GM23338 (cell line): ENCODE results near the gene TMEM229A.

Source experiments
- CREB1 ChIP-seq: fragments of 250-450 bp; sonication (Bioruptor Pico); IDR thresholded peaks from 2 replicates; pipeline ENCODE4 v1.5.0; 2020; ENCODE audit warnings: low read depth, mild to moderate bottlenecking, moderate library complexity
- EZH2 ChIP-seq: fragments of 200-600 bp; sonication (generic); IDR thresholded peaks from one replicate; pipeline ENCODE4 v1.8.0; 2017; ENCODE audit warnings: antibody characterized with exemption, mild to moderate bottlenecking, low read depth; ENCODE audit not compliant: unreplicated experiment
- EZH2phosphoT487 ChIP-seq: fragments of 200-600 bp; sonication (generic); IDR thresholded peaks from one replicate; pipeline ENCODE4 v1.8.1; 2018; ENCODE audit warnings: antibody characterized with exemption; ENCODE audit not compliant: unreplicated experiment
- JUNB ChIP-seq: IDR thresholded peaks from one replicate; pipeline ENCODE4 v1.6.1; 2016; ENCODE audit warnings: antibody characterized with exemption; ENCODE audit not compliant: unreplicated experiment
- NANOG ChIP-seq: IDR thresholded peaks from 2 replicates; pipeline ENCODE4 v1.6.1; 2016; ENCODE audit warnings: antibody characterized with exemption, borderline replicate concordance
- POLR2AphosphoS5 ChIP-seq: IDR thresholded peaks from 2 replicates; pipeline ENCODE4 v1.6.1; 2016; ENCODE audit warnings: antibody characterized with exemption, low read depth
- STAT1 ChIP-seq: IDR thresholded peaks from one replicate; pipeline ENCODE4 v1.6.1; 2016; ENCODE audit warnings: antibody characterized with exemption; ENCODE audit not compliant: unreplicated experiment
- ZNF114 ChIP-seq: fragments of 250-450 bp; sonication (Bioruptor Pico); IDR thresholded peaks from 2 replicates; pipeline ENCODE4 v1.5.0; 2020; ENCODE audit warnings: mild to moderate bottlenecking, moderate library complexity
- ZNF331 ChIP-seq: fragments of 250-450 bp; sonication (Bioruptor Pico); IDR thresholded peaks from 2 replicates; pipeline ENCODE4 v1.5.0; 2020; ENCODE audit warnings: low read depth, mild to moderate bottlenecking, moderate library complexity
- TF ChIP-seq, protein P1 (sequence below), 2 experiments: fragments of 200-600 bp in 1 of 2; sonication (generic) in 1 of 2; conservative IDR thresholded peaks; 2 replicates each; pipeline versions ENCODE4 v1.5.1 to v1.6.1; 2016 to 2017; ENCODE audit warnings: antibody characterized with exemption in 2 of 2, low read depth in 2 of 2, mild to moderate bottlenecking in 2 of 2, moderate library complexity in 1 of 2
- TF ChIP-seq, protein P2 (sequence below): IDR thresholded peaks from one replicate; pipeline ENCODE4 v1.6.1; 2018; ENCODE audit warnings: antibody characterized with exemption; ENCODE audit not compliant: unreplicated experiment
- TF ChIP-seq, protein P3 (sequence below): IDR thresholded peaks from 2 replicates; pipeline ENCODE4 v1.6.1; 2016; ENCODE audit warnings: antibody characterized with exemption
- TF ChIP-seq, protein P4 (sequence below): fragments of 250-450 bp; sonication (Bioruptor Pico); IDR thresholded peaks from 2 replicates; pipeline ENCODE4 v1.5.0; 2020; ENCODE audit warnings: mild to moderate bottlenecking, moderate library complexity

DNA sequence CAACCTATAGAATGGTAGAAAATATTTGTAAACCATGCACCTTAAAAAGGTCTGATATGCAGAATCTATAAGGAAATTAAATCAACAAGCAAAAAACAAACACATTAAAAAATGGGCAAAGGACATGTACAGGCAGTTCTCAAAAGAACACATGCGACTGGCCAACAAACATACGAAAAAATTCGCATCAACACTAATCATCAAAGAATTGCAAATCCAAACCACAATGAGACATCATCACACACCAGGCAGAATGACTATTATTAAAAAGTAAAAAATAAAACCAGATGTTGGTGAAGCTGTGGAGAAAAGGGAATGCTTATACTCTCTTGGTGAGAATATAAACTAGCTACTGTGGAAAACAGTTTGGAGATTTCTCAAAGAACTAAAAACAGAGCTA lies 33.2 kb downstream of the TMEM229A start:
- TF ChIP-seq POLR2AphosphoS5 = no peak
- TF ChIP-seq, protein P1, sequence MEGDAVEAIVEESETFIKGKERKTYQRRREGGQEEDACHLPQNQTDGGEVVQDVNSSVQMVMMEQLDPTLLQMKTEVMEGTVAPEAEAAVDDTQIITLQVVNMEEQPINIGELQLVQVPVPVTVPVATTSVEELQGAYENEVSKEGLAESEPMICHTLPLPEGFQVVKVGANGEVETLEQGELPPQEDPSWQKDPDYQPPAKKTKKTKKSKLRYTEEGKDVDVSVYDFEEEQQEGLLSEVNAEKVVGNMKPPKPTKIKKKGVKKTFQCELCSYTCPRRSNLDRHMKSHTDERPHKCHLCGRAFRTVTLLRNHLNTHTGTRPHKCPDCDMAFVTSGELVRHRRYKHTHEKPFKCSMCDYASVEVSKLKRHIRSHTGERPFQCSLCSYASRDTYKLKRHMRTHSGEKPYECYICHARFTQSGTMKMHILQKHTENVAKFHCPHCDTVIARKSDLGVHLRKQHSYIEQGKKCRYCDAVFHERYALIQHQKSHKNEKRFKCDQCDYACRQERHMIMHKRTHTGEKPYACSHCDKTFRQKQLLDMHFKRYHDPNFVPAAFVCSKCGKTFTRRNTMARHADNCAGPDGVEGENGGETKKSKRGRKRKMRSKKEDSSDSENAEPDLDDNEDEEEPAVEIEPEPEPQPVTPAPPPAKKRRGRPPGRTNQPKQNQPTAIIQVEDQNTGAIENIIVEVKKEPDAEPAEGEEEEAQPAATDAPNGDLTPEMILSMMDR (conservative IDR thresholded peaks at IDR 0.05; ENCODE audit: low read depth in 2 of 2) = no peak
- TF ChIP-seq ZNF331 (CRISPR knock-in tag) = no peak
- TF ChIP-seq, protein P2, sequence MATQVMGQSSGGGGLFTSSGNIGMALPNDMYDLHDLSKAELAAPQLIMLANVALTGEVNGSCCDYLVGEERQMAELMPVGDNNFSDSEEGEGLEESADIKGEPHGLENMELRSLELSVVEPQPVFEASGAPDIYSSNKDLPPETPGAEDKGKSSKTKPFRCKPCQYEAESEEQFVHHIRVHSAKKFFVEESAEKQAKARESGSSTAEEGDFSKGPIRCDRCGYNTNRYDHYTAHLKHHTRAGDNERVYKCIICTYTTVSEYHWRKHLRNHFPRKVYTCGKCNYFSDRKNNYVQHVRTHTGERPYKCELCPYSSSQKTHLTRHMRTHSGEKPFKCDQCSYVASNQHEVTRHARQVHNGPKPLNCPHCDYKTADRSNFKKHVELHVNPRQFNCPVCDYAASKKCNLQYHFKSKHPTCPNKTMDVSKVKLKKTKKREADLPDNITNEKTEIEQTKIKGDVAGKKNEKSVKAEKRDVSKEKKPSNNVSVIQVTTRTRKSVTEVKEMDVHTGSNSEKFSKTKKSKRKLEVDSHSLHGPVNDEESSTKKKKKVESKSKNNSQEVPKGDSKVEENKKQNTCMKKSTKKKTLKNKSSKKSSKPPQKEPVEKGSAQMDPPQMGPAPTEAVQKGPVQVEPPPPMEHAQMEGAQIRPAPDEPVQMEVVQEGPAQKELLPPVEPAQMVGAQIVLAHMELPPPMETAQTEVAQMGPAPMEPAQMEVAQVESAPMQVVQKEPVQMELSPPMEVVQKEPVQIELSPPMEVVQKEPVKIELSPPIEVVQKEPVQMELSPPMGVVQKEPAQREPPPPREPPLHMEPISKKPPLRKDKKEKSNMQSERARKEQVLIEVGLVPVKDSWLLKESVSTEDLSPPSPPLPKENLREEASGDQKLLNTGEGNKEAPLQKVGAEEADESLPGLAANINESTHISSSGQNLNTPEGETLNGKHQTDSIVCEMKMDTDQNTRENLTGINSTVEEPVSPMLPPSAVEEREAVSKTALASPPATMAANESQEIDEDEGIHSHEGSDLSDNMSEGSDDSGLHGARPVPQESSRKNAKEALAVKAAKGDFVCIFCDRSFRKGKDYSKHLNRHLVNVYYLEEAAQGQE = no peak
- TF ChIP-seq EZH2phosphoT487 = no peak
- no peak for TF ChIP-seq CREB1 (CRISPR knock-in tag)
- no peak for TF ChIP-seq EZH2
- no peak for TF ChIP-seq JUNB
- TF ChIP-seq, protein P3, sequence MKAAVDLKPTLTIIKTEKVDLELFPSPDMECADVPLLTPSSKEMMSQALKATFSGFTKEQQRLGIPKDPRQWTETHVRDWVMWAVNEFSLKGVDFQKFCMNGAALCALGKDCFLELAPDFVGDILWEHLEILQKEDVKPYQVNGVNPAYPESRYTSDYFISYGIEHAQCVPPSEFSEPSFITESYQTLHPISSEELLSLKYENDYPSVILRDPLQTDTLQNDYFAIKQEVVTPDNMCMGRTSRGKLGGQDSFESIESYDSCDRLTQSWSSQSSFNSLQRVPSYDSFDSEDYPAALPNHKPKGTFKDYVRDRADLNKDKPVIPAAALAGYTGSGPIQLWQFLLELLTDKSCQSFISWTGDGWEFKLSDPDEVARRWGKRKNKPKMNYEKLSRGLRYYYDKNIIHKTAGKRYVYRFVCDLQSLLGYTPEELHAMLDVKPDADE = no peak
- no peak for TF ChIP-seq NANOG
- TF ChIP-seq STAT1 = no peak
- TF ChIP-seq, protein P4, sequence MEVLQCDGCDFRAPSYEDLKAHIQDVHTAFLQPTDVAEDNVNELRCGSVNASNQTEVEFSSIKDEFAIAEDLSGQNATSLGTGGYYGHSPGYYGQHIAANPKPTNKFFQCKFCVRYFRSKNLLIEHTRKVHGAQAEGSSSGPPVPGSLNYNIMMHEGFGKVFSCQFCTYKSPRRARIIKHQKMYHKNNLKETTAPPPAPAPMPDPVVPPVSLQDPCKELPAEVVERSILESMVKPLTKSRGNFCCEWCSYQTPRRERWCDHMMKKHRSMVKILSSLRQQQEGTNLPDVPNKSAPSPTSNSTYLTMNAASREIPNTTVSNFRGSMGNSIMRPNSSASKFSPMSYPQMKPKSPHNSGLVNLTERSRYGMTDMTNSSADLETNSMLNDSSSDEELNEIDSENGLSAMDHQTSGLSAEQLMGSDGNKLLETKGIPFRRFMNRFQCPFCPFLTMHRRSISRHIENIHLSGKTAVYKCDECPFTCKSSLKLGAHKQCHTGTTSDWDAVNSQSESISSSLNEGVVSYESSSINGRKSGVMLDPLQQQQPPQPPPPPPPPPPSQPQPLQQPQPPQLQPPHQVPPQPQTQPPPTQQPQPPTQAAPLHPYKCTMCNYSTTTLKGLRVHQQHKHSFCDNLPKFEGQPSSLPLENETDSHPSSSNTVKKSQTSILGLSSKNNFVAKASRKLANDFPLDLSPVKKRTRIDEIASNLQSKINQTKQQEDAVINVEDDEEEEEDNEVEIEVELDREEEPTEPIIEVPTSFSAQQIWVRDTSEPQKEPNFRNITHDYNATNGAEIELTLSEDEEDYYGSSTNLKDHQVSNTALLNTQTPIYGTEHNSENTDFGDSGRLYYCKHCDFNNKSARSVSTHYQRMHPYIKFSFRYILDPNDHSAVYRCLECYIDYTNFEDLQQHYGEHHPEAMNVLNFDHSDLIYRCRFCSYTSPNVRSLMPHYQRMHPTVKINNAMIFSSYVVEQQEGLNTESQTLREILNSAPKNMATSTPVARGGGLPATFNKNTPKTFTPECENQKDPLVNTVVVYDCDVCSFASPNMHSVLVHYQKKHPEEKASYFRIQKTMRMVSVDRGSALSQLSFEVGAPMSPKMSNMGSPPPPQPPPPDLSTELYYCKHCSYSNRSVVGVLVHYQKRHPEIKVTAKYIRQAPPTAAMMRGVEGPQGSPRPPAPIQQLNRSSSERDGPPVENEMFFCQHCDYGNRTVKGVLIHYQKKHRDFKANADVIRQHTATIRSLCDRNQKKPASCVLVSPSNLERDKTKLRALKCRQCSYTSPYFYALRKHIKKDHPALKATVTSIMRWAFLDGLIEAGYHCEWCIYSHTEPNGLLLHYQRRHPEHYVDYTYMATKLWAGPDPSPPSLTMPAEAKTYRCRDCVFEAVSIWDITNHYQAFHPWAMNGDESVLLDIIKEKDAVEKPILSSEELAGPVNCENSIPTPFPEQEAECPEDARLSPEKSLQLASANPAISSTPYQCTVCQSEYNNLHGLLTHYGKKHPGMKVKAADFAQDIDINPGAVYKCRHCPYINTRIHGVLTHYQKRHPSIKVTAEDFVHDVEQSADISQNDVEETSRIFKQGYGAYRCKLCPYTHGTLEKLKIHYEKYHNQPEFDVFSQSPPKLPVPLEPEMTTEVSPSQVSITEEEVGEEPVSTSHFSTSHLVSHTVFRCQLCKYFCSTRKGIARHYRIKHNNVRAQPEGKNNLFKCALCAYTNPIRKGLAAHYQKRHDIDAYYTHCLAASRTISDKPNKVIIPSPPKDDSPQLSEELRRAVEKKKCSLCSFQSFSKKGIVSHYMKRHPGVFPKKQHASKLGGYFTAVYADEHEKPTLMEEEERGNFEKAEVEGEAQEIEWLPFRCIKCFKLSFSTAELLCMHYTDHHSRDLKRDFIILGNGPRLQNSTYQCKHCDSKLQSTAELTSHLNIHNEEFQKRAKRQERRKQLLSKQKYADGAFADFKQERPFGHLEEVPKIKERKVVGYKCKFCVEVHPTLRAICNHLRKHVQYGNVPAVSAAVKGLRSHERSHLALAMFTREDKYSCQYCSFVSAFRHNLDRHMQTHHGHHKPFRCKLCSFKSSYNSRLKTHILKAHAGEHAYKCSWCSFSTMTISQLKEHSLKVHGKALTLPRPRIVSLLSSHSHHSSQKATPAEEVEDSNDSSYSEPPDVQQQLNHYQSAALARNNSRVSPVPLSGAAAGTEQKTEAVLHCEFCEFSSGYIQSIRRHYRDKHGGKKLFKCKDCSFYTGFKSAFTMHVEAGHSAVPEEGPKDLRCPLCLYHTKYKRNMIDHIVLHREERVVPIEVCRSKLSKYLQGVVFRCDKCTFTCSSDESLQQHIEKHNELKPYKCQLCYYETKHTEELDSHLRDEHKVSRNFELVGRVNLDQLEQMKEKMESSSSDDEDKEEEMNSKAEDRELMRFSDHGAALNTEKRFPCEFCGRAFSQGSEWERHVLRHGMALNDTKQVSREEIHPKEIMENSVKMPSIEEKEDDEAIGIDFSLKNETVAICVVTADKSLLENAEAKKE (CRISPR knock-in tag) = no peak
- no peak for TF ChIP-seq ZNF114 (CRISPR knock-in tag)
